ENCODE data around the gene LIPC.

DNA sequence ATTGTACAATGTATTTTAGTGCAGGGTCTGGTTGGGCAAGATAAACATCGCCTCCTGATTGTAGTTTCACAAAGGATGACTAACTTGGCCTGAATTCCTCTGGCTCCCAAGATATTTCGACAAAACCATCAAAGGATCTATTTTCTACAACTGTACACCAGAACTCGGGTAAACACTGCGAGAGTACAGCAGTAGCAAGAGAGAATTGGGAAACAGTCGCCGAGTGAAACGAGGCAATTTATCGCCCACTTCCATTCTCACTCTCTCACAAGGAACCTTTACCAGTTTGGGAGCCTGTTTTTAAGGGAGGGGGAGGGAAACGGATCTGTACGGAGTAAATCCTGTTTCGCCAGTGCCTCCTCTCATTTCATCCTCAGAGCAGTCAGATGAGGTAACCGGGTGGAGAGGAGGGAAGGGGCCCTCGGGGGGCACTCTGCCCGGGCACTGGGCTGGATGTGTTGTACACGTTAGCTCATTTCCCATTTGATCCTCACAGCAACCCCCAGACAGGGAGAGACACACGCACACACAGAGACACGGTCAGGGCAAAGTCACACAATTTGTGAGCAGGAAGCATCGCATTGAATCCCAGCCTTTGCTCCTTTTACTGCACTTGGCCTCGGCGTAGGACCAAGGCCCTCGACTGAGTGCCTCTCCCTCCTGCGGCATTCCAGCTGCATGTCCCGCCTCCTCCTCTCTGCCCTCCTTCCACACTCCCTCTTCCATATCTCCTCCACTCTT is 120.1 kb downstream of the LIPC start:
- no peak for TF ChIP-seq POLR2A (IDR thresholded peaks at IDR 0.05)
- TF ChIP-seq, protein P1, sequence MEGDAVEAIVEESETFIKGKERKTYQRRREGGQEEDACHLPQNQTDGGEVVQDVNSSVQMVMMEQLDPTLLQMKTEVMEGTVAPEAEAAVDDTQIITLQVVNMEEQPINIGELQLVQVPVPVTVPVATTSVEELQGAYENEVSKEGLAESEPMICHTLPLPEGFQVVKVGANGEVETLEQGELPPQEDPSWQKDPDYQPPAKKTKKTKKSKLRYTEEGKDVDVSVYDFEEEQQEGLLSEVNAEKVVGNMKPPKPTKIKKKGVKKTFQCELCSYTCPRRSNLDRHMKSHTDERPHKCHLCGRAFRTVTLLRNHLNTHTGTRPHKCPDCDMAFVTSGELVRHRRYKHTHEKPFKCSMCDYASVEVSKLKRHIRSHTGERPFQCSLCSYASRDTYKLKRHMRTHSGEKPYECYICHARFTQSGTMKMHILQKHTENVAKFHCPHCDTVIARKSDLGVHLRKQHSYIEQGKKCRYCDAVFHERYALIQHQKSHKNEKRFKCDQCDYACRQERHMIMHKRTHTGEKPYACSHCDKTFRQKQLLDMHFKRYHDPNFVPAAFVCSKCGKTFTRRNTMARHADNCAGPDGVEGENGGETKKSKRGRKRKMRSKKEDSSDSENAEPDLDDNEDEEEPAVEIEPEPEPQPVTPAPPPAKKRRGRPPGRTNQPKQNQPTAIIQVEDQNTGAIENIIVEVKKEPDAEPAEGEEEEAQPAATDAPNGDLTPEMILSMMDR (IDR thresholded peaks at IDR 0.05) = no peak
